HG03460 (cell line): ENCODE results near the gene ZNF691.

Experiments
- ATAC-seq: cut with Tn5 transposase; IDR thresholded peaks from one replicate; pipeline ENCODE4 v1.9.1; 2021; ENCODE audit not compliant: unreplicated experiment

ZNF691 gene

GRCh38 chr1:42832641-42833240, 13.7 kb upstream of the ZNF691 start:
- ATAC-seq: no peak

- ATAC-seq: no peak
Measured at GRCh38 chr1:42833981-42834380, 12.4 kb upstream of the ZNF691 start.

GRCh38 chr1:42834803-42835202, 11.6 kb upstream of the ZNF691 start:
- ATAC-seq: no peak

GRCh38 chr1:42835422-42835821, 11.0 kb upstream of the ZNF691 start:
- ATAC-seq: no peak

- no peak for ATAC-seq
Measured at GRCh38 chr1:42837709-42838108, 8.7 kb upstream of the ZNF691 start.

GRCh38 chr1:42838482-42839190, 7.8 kb upstream of the ZNF691 start:
- ATAC-seq: no peak

- ATAC-seq: no peak
Measured at GRCh38 chr1:42841010-42841409, 5.4 kb upstream of the ZNF691 start.

- no peak for ATAC-seq
Measured at GRCh38 chr1:42841440-42842147, 4.8 kb upstream of the ZNF691 start.

- ATAC-seq: no peak
Measured at GRCh38 chr1:42844592-42845140, 1.7 kb upstream of the ZNF691 start.

- ATAC-seq: no peak
Measured at GRCh38 chr1:42845193-42845592, 1.2 kb upstream of the ZNF691 start.

- ATAC-seq: peak; percentile 9
Measured at GRCh38 chr1:42845866-42846256, 552 bp upstream of the ZNF691 start.

- ATAC-seq: no peak
Measured at GRCh38 chr1:42847111-42847595, 740 bp downstream of the ZNF691 start.

- ATAC-seq: no peak
Measured at GRCh38 chr1:42847721-42848460, 1.5 kb downstream of the ZNF691 start.

GRCh38 chr1:42848823-42849537, 2.6 kb downstream of the ZNF691 start:
- no peak for ATAC-seq

- no peak for ATAC-seq
Measured at GRCh38 chr1:42849944-42850343, 3.5 kb downstream of the ZNF691 start.

- no peak for ATAC-seq
Measured at GRCh38 chr1:42851420-42851819, 5.0 kb downstream of the ZNF691 start.

GRCh38 chr1:42851960-42852607, 5.7 kb downstream of the ZNF691 start:
- no peak for ATAC-seq

- ATAC-seq: no peak
Measured at GRCh38 chr1:42852608-42852980, 6.2 kb downstream of the ZNF691 start.

GRCh38 chr1:42853116-42853884, 6.9 kb downstream of the ZNF691 start:
- no peak for ATAC-seq
